ENCODE results near the gene MUTYH.

DNA sequence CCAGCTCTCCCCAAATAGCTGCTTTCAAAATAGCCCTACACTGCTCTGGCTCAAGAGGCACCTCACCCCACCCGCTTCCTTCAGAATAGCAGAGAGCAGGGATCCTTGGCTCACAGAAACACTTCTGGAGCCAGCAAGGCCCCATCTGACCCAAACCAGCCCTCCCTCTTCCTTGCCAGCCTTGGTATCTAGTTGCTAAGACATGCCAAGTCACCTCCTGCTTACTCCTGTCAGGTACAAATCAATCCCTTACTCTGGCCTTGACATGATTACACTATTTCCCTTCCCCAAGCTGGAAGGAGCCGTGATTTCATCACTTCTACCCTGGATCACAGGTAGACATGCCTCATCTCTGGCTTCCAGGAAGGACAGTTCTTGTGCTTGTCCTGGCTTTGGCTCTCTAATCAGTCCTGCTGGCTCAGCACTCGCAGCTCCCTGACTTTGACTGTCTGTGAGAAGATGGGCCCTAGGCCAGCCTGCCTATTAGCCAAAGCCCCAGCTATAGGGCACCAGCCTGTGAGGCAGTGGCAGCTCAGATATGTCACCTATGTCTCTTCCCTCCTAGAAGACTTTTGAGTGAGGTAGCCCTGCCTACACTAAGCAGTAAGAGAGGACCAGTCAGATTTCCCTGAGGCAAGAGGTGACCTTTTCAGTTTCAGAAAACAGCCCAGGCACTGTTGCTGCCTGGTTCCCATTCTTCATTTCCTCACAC is 8.9 kb upstream of the MUTYH start:
- no peak for TF ChIP-seq EZH2phosphoT487 (IDR thresholded peaks at IDR 0.05; ENCODE audit: insufficient read depth, low read depth)
- TF ChIP-seq EZH2 (IDR thresholded peaks at IDR 0.05; ENCODE audit: insufficient read depth, poor library complexity, severe bottlenecking), result no peak

Data from GM23248 (cell line).